Measurements from ENCODE around the gene FBXW11.

Gene FBXW11

GRCh38 chr5:171979606-171980005 lies 26.8 kb downstream of the FBXW11 start:
- no peak for DNase-seq

GRCh38 chr5:171978519-171978918 lies 27.9 kb downstream of the FBXW11 start:
- no peak for DNase-seq

GRCh38 chr5:171978016-171978415 lies 28.4 kb downstream of the FBXW11 start:
- DNase-seq = no peak

- DNase-seq = peak; percentile 60
Measured at GRCh38 chr5:171977244-171977950, 29.0 kb downstream of the FBXW11 start.

- no peak for DNase-seq
Measured at GRCh38 chr5:171975877-171976667, 30.4 kb downstream of the FBXW11 start.

GRCh38 chr5:171975262-171975876 lies 31.1 kb downstream of the FBXW11 start:
- no peak for DNase-seq

- DNase-seq = no peak
Measured at GRCh38 chr5:171970826-171971225, 35.6 kb downstream of the FBXW11 start.

GRCh38 chr5:171969288-171969880 lies 37.1 kb downstream of the FBXW11 start:
- no peak for DNase-seq

GRCh38 chr5:171968531-171968930 lies 37.9 kb downstream of the FBXW11 start:
- peak; percentile 51 for DNase-seq

- DNase-seq = no peak
Measured at GRCh38 chr5:171966964-171967363, 39.5 kb downstream of the FBXW11 start.

- DNase-seq = no peak
Measured at GRCh38 chr5:171966270-171966669, 40.2 kb downstream of the FBXW11 start.

GRCh38 chr5:171965745-171966144 lies 40.7 kb downstream of the FBXW11 start:
- peak; percentile 62 for DNase-seq

- DNase-seq = no peak
Measured at GRCh38 chr5:171963416-171963815, 43.0 kb downstream of the FBXW11 start.

GRCh38 chr5:171961117-171961516 lies 45.3 kb downstream of the FBXW11 start:
- DNase-seq = peak; percentile 96

- no peak for DNase-seq
Measured at GRCh38 chr5:171957591-171958251, 48.7 kb downstream of the FBXW11 start.

- no peak for DNase-seq
Measured at GRCh38 chr5:171956887-171957495, 49.4 kb downstream of the FBXW11 start.

GRCh38 chr5:171956314-171956713 lies 50.1 kb downstream of the FBXW11 start:
- DNase-seq = no peak

GRCh38 chr5:171955761-171956160 lies 50.7 kb downstream of the FBXW11 start:
- DNase-seq = no peak

- no peak for DNase-seq
Measured at GRCh38 chr5:171954721-171955120, 51.7 kb downstream of the FBXW11 start.

- DNase-seq = no peak
Measured at GRCh38 chr5:171953860-171954701, 52.4 kb downstream of the FBXW11 start.

- DNase-seq = no peak
Measured at GRCh38 chr5:171952021-171952420, 54.4 kb downstream of the FBXW11 start.

- no peak for DNase-seq
Measured at GRCh38 chr5:171951218-171951617, 55.2 kb downstream of the FBXW11 start.
